Prostate gland (tissue), 2 donors: ENCODE measurements around the gene MYBL2.

Experiments
- CTCF ChIP-seq, 4 experiments: fragments of 200-600 bp in 2 of 4; fragments of 450-650 bp in 2 of 4; sonication (generic) in 2 of 4; IDR thresholded peaks; 1 replicate in 3 of 4; 2 replicates in 1 of 4; pipeline ENCODE4 v1.5.1; 2016 to 2019; ENCODE audit warnings: antibody characterized with exemption in 4 of 4, mild to moderate bottlenecking in 2 of 4, moderate library complexity in 2 of 4
- POLR2AphosphoS5 ChIP-seq: sonication (generic); formaldehyde crosslinking; IDR thresholded peaks from one replicate; pipeline ENCODE4 v1.6.1; 2017; ENCODE audit warnings: antibody characterized with exemption

GRCh38 chr20:43755390-43755789, 88.5 kb downstream of the MYBL2 start:
- no peak for TF ChIP-seq CTCF (IDR thresholded peaks at IDR 0.05)
- no peak for TF ChIP-seq POLR2AphosphoS5
